Adrenal gland (tissue), 12 donors: ENCODE results near the gene CDHR2. TPM values are rescaled to one million over a fixed set of nuclear protein-coding genes. Genes with fewer than 3 reads are reported as not detected.
"Not testable (repeated sequence)": the region's sequence is repeated elsewhere in the genome, so short reads cannot be mapped to it uniquely, and the experiment has no call there.

Experiments used
- DNase-seq, 7 donors: peaks; one replicate each; pipeline ENCODE4 v3.0.0-alpha.2; 2019 to 2020
- H3K27ac ChIP-seq, 5 donors: fragments of 200-600 bp; sonication (generic) in 4 of 5; 1 replicate in 3 of 5; 2 replicates in 2 of 5; pipeline versions ENCODE4 v1.5.1 to v1.8.0; 2016 to 2020; ENCODE audit warnings: mild to moderate bottlenecking in 1 of 5
- H3K27me3 ChIP-seq: fragments of 200-600 bp; 2 replicates; pipeline ENCODE4 v1.8.0; 2021
- H3K36me3 ChIP-seq, 2 donors: fragments of 200-600 bp; replicated peaks in 1 of 2; 1 replicate in 1 of 2; 2 replicates in 1 of 2; pipeline versions ENCODE4 v1.5.1 to v1.8.0; 2018 to 2022
- H3K4me1 ChIP-seq, 2 donors: fragments of 200-600 bp; replicated peaks in 1 of 2; 1 replicate in 1 of 2; 2 replicates in 1 of 2; pipeline versions ENCODE4 v1.5.1 to v1.8.0; 2018 to 2021
- H3K4me3 ChIP-seq, 4 donors: fragments of 200-600 bp; sonication (generic) in 3 of 4; one replicate each; pipeline ENCODE4 v1.5.1; 2016 to 2018
- H3K9me3 ChIP-seq, 3 donors: fragments of 200-600 bp; sonication (generic) in 1 of 3; replicated peaks in 1 of 3; 1 replicate in 2 of 3; 2 replicates in 1 of 3; pipeline versions ENCODE4 v1.5.1 to v1.8.0; 2016 to 2021
- CTCF ChIP-seq, 6 experiments: fragments of 450-650 bp in 4 of 6; fragments of 200-600 bp in 2 of 6; sonication (generic) in 1 of 6; IDR thresholded peaks; 1 replicate in 5 of 6; 2 replicates in 1 of 6; pipeline versions ENCODE4 v1.5.1 to v1.8.0; 2016 to 2021; ENCODE audit warnings: antibody characterized with exemption in 6 of 6, mild to moderate bottlenecking in 2 of 6, moderate library complexity in 1 of 6
- POLR2A ChIP-seq, 2 donors: fragments of 450-650 bp; IDR thresholded peaks; one replicate each; pipeline ENCODE4 v1.6.1; 2017; ENCODE audit warnings: antibody characterized with exemption in 2 of 2, mild to moderate bottlenecking in 2 of 2, moderate library complexity in 1 of 2
- WGBS, 4 donors: extraction: QIAGEN DNeasy Blood & Tissue Kit in 2 of 4; methylation state at CpG; one replicate each; pipeline versions ENCODE4 v1.1.5 to v1.1.7; 2013 to 2017; 5-methylcytosine and 5-hydroxymethylcytosine counted together
- intact Hi-C, 2 donors: fragments of 100-400 bp; cut with DNase I; formaldehyde crosslinking; loops; one replicate each; pipeline versions ENCODE4 v1.14.1 to v1.15.0; 2022 to 2023
- polyA plus RNA-seq, 3 donors: library from polyadenylated mRNA; stranded (reverse); fragments of 200-250 nt in 2 of 3; fragments of 350-450 nt in 1 of 3; fragmentation: Illumina TruSeq in 1 of 3; extraction: RNeasy Lipid Tissue Mini Kit (QIAGEN cat#74804) in 1 of 3; gene quantifications; one replicate each; pipeline ENCODE4 v1.2.3, GENCODE V29; 2013 to 2014
- total RNA-seq, 9 donors: library from RNA; depleted of rRNA in 4 of 9; stranded (reverse); fragments of >200 nt in 4 of 9; fragments of 120-200 nt in 1 of 9; fragmentation: NEBNext Ultra II Directional in 1 of 9; extraction: Animal tissue kit (Norgen Biotek cat#: 25700) in 1 of 9; gene quantifications; one replicate each; pipeline versions ENCODE4 v1.1.0 to v1.2.4, GENCODE V29; 2013 to 2023
- donor health status: healthy with polysubstance abuse.
- donor health status: Bipolar disorder and iron deficiency.
- donor health status: DM: yes; HTN: yes; CAD: no.
- donor health status: DM: no; HTN: no; CAD: no.
- donor health status: DM: no; HTN: no; CAD: no.
- donor health status: DM: yes; HTN: yes; CAD: no.

Gene CDHR2
- total and polyA plus RNA-seq, 12 donors, result under 0.01 to 0.55 (median 0.15) TPM; not detected in 2

- H3K27ac ChIP-seq, result no peak overlapping the region
- WGBS, 4 donors, result 84 to 91% methylated on average over 7 of the region's 7 CpGs; no CpG with 5 or more reads in 2 of the 4 donors
- DNase-seq, result no peak
- H3K9me3 ChIP-seq, result no peaks in the 10 kb centered on the region
- intact Hi-C loops, result no loop called here
- TF ChIP-seq POLR2A (IDR thresholded peaks at IDR 0.05) (no peak), CTCF (IDR thresholded peaks at IDR 0.05) (no peak)
- H3K4me3 ChIP-seq, result no peak overlapping the region
- no peaks in the 10 kb centered on the region for H3K36me3 ChIP-seq
- no peaks in the 10 kb centered on the region for H3K27me3 ChIP-seq
- H3K4me1 ChIP-seq, result no peaks in the 10 kb centered on the region
These were observed 729 bp downstream of the CDHR2 start for GRCh38 chr5:176549871-176550270.

- WGBS, 4 donors, result 61 to 80% (median 78%) methylated on average over 15 to 16 of the region's 16 CpGs
- H3K4me1 ChIP-seq, result no peaks in the 10 kb centered on the region
- intact Hi-C loops, result no loop called here
- no peak overlapping the region for H3K4me3 ChIP-seq
- H3K27me3 ChIP-seq, result no peaks in the 10 kb centered on the region
- H3K36me3 ChIP-seq, result no peaks in the 10 kb centered on the region
- TF ChIP-seq POLR2A (IDR thresholded peaks at IDR 0.05), result no peak
- TF ChIP-seq CTCF (IDR thresholded peaks at IDR 0.05), result no peak
- DNase-seq, result no peak
- H3K9me3 ChIP-seq, result no peaks in the 10 kb centered on the region
- H3K27ac ChIP-seq, result no peak overlapping the region
These were observed 1.2 kb downstream of the CDHR2 start for GRCh38 chr5:176550275-176550831.

GRCh38 chr5:176550937-176551336, 1.8 kb downstream of the CDHR2 start:
- intact Hi-C loops, DNase-seq, H3K9me3 ChIP-seq, H3K4me1 ChIP-seq, H3K27me3 ChIP-seq, H3K4me3 ChIP-seq, H3K27ac ChIP-seq, H3K36me3 ChIP-seq: not testable (repeated sequence)
- WGBS, 4 donors, result 70 to 84% (median 83%) methylated on average over 11 of the region's 11 CpGs

GRCh38 chr5:176552332-176552869, 3.3 kb downstream of the CDHR2 start:
- intact Hi-C loops, result no loop called here
- no peak for TF ChIP-seq POLR2A (IDR thresholded peaks at IDR 0.05)
- no peak for TF ChIP-seq CTCF (IDR thresholded peaks at IDR 0.05)
- WGBS, 4 donors, result 77 to 89% (median 84%) methylated on average over 6 to 11 of the region's 11 CpGs

More at GRCh38 chr5:176552332-176552869, 3.3 kb downstream of the CDHR2 start:
- H3K9me3 ChIP-seq, result no peaks in the 10 kb centered on the region
- no peak overlapping the region for H3K4me3 ChIP-seq
- H3K27me3 ChIP-seq, result no peaks in the 10 kb centered on the region
- H3K36me3 ChIP-seq, result no peaks in the 10 kb centered on the region
- DNase-seq, result no peak
- no peaks in the 10 kb centered on the region for H3K4me1 ChIP-seq
- H3K27ac ChIP-seq, result no peak overlapping the region
